ENCODE data around the gene CD55.

The CD55 gene

DNA sequence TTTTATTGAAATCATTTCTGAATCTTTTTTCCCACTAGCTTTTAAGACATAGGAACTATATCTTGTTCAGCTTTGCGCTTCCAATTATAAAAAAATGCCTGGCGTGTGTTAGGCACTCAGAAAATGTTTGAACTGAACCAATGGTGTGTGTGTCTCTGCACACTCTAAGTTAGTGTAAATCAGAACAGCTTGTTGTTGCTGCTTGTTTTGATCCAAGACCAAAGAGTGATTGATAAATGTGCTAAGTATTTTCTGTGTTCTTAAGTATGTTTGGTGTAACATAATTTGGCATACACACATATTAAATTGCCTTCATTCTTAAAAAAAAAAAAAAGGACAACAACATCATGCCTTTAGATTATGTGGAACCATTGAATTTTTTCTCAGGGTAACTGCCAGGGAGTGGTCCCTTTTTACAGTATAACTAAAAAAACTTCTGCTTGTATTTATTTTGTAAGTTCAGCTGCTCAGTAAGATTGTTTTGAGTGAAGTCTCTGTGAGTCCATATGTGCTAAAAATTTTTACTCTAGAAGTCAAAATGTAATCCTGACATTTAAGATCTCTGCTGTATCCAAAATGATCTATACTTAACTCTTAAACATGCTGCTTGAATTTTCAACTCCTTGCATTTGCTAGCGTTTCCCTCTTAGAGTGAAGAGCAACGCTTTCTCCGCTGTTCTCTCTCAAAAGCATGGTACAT is 8.7 kb downstream of the CD55 start:
- DNase-seq (ENCODE audit: low spot score): no peak

DNA sequence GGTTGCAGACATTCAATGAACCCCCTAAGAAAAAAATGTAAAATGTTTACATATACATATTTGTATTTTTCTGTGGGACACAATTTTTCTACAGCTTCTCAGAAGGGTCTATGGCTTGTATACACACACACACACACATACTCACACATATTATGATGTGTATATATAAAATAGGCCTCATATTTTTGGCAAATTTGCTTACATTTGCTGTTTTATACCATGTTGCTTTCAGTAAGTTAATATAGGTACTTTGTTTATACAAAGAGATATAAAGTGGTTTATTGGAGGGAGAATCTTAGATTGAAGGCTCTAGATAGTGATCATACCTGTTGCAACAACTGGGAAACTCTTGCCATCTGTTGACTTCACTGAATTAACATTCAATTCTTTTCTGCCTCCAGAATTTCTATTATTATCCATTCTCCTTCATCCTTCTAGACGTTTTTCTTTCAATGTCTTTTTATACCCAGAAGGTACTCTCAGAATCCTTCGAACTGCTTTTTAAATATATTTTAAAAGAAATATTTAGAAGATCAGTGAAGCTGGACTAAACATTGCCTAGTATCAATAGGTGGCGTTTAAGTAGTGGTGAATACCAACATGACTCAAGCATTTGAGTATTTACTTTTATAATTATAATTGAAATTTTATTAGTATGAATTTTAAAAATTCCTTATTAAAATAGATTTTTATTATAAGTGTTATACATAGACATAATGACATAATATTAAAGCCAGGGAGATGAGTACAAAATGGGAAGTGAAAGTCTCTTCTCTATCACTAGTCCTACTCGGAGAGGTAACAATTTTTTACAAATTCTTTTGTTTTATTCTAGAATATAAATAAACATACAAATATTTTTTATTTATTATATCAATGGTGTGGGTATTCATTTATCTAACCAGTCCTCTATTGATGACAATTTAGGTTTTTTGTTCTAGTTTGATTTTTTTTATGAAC is 10.2 kb downstream of the CD55 start:
- no peak for DNase-seq (ENCODE audit: low spot score)

DNA sequence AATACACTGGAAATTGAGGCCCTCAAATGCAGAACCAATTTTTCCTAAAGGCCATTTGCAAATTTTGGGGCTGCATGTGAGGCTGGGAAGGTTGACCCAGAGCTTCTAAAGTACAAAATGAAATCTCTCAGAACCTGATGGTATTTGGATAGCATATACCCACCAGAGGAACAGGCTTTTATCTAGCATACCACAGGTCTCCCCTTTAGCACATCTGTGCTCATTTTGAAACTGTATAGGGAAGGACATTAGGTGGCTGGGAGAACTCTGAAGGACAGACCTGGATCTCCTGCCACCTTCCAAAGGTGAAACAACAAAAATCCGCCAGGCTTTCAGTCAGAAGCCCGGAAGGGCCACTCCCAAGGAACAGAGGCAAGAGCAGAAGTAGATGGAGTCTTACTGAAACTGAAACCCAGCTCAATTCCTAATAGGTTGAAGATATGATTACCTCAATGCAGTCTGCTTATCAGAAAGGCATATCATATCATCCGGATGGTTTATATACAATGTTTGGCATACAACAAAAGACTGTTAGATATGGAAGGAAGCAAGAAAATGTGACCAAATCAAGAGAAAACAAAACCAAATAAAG is 11.6 kb downstream of the CD55 start:
- no peak for DNase-seq (ENCODE audit: low spot score)

DNA sequence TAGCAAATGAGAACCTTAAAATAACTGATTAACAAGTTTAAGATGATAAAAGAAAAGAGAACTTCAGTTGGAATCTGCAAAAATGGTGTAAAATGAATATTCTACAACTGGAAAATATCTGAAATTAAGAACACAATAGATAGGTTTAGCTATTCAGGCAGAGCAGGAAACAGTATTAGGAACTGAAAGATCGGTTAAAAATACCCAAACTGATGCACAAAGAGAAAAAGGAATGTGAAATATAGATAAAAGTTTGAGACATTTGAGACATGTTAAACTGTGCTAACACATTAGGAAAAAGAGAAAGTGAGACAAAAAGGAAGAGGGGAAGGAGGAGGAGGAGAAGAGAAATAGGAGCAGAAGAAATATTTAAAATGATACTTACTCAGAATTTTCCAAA is 12.1 kb downstream of the CD55 start:
- DNase-seq (ENCODE audit: low spot score): no peak

DNA sequence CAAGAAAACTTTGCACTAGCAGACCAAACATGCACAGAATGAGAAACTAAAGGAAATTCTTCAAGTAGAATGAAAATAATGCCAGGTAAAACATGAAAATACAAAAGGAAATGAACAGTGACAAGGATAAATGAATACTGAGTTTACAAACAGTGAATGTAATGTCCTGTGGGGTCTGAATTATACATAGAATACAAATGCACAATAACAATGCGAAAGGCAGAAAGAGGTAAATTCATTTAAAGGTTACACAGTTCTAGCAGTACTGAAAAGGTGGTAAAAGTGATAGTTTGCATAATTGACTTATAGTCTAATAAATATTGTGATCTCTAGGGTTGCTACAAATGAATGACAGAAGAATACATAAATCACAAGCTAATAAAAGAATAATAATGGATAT is 12.9 kb downstream of the CD55 start:
- no peak for DNase-seq (ENCODE audit: low spot score)

DNA sequence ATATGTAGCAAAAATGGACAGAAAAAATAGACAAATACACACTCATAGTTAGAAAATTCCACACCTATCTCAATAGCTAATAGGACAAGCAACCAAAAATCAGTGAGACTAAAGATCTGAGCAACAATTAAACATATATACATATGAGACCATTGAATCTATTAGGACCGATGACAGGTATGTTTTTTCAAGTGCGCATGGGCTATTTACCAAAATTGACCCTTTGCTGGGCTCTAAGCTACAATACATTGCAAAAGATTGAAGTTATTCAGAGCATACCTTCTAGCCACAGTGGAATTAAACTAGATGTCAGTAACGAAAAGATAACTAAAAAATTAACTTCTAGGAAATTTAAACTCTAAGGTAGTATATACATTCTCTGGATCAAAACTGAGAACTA is 13.7 kb downstream of the CD55 start:
- no peak for DNase-seq (ENCODE audit: low spot score)

DNA sequence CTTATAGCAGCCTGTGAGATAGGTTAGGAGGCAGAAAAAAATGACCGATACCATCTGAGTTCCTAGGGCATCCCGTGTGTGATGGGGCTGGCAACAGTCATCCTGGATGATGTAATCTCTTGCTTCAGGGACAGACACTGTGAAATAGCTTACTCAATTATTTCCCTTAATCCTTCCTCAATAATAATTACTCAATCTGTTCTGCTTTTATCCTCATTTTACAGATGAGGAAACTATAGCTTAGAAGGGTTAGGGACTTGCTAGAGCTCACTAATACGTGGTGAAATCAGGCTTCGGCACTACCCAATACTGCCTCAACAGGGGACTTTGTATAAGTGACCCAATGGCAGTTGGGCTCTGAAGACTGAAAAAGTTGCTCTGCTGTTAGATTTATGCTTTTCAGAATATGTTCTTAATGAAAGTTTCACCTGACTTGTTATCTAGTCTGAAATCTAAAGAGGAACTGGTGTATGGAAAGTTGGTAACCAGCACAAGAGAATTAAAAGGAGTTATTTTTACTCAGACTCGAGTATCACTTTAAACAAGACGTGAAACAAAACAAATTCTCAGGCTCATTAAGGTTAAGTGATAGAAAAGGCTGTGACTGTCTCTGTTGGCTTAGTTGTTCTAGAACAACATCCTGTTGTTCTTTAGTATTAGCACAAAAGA is 14.4 kb downstream of the CD55 start:
- DNase-seq (ENCODE audit: low spot score): no peak

DNA sequence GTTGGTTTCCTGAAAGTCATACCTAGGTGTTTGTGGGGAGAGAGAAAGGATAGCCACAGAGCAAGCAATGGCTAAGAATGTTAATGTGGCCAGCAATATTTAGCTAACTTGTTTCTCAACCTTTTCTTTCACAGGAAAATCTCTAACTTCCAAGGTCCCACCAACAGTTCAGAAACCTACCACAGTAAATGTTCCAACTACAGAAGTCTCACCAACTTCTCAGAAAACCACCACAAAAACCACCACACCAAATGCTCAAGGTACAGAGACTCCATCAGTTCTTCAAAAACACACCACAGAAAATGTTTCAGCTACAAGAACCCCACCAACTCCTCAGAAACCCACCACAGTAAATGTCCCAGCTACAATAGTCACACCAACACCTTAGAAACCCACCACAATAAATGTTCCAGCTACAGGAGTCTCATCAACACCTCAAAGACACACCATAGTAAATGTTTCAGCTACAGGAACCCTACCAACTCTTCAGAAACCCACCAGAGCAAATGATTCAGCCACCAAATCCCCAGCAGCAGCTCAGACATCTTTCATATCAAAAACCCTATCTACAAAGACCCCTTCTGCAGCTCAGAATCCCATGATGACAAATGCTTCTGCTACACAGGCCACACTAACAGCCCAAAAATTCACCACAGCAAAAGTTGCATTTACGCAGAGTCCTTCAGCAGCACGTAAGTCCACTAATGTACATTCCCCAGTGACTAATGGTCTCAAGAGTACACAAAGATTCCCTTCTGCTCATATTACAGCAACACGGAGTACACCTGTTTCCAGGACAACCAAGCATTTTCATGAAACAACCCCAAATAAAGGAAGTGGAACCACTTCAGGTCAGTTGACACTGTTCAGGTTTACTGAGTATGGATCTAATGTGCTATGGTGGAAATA is 15.3 kb downstream of the CD55 start:
- no peak for DNase-seq (ENCODE audit: low spot score)

DNA sequence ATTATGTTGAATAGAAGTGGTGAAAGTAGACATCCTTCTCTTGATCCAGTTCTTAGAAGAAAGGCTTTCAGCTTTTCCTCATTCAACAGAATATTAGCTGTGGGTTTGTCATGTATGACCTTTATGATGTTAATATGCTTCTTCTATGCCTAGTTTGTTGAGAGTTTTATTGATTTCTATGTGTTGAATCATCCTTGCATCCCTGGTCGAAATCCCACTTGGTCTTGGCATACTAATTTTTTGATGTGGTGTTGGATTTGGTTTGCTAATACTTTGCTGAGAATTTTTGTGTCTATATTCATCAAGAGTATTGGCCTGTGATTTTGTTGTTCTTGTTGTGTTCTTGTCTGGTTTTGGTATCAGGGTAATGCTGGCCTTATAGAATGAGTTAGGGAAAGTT is 20.9 kb downstream of the CD55 start:
- no peak for DNase-seq (ENCODE audit: low spot score)

DNA sequence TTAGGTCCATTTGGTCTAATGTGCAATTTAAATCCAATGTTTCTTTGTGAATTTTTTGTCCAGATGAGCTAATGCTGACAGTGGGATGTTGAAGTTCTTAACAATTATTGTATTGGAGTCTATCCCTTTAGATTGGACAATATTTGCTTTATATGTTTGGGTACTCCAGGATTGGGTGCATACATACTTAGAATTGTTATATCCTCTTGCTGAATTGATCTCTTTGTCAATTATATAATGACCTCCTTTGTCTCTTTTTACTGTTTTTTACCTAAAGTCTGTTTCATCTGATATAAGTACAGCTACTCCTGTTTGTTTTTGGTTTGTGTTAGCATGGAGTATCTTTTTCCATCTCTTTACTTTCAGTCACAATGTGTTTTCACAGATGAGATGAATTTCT is 22.2 kb downstream of the CD55 start:
- DNase-seq (ENCODE audit: low spot score): no peak

DNA sequence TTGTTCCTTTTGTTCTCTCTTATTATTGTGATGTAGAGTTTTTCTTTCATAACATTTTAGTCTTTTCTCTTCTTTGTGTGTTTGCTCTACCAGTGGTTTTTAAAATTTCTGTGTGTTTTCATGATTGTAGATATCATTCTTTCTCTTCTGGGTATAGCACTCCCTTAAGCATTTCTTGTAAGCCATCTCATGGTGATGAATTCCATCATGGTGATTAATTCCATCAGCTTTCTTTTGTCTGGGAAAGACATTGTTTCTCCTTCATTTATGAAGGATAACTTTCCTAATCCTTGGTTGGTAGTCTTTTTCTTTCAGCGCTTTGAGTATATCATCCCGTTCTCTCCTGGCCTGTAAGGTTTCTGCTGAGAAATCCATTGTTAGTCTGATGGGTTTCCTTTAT is 22.7 kb downstream of the CD55 start:
- DNase-seq (ENCODE audit: low spot score): no peak

DNA sequence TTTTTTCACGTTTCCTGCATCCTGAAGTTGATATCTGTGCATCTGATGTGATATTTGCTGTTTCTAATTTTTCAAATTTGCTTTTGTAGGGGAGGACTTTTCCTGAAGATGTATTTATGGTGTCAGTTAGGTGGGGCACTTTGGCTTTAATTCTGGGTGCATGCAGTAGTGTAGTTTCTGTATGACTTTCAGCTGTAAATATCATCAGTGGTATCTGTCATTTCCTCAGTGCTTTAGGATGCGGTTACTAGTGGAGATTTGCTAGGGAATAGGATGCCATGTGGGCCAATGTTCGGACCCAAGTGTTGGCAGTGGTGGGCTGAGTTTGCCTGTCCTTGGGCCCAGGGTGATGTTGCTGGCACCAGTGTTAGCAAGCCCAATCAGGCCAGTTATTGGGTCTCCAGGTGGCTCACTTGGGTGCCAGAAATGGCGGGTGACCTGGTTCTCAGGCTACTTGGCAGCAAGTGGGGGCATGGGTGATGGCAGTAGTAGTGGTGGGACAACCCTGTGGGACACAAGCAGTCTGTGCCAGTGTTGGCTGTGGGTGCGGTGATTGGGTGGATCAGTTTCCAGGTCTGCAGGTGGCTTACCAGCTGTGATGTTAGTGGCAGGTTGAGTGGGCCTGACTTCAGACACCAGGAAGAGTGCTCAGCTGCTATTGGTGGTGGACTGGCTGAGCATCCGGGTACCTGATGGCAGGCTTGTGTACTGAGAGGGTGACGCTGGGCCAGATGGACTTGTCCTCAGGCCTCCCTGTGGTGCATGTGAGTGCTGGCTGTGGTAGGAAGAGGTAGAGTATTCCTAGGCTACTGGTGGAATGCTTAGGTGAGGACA is 24.4 kb downstream of the CD55 start:
- DNase-seq (ENCODE audit: low spot score): no peak

DNA sequence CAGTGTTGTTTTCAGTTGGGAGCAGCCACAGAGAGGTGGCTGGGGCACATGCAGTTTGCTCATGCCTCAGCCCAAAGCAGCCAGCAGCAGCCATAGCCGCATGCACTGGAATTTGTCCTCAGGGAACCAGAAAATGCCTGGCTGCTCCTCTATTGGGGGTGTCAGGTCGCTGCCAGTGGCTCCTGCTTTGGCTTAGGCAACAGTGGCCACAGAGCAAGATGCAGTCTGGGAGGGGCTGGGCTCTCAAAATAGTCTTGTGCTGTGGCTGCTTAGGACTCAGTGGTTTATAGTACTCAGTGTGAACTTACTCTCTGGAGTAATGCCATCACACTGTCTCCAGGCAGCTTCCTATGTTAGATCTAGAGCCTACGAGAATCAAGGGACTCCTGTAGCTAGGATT is 25.0 kb downstream of the CD55 start:
- no peak for DNase-seq (ENCODE audit: low spot score)

DNA sequence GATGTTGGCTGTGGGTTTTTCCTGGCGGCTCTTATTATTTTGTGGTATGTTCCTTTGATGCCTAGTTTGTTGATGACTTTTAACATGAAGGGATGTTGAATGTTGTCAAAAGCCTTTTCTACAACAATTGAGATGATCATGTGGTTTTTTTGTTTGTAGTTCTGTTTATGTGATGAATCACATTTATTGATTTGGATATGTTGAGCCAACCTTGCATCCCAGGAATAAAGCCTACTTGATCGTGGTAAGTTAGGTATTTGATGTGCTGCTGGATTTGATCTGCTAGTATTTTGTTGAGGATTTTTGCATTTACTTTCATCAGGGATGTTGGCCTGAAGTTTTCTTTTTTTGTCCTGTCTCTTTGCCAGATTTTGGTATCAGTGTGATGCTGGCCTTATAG is 28.5 kb downstream of the CD55 start:
- DNase-seq (ENCODE audit: low spot score): no peak

DNA sequence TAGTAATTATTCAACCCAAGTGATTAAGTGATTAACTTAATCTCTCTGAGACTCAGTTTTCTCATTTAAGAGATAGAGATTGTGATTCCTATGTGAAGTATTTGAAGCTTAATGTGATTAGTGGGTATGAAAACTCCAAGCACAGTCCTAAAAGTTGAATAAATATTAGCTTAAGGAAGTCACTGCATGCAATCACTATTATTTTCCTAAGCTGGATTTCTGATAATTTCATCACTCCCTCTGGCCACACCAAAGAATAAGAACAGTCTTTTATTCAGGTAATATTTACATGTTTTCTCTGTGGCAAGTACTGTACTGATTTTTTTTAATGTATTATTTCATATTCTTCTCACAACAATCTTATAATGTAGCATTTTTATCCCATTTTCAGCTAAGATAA is 31.1 kb downstream of the CD55 start:
- DNase-seq (ENCODE audit: low spot score): no peak

DNA sequence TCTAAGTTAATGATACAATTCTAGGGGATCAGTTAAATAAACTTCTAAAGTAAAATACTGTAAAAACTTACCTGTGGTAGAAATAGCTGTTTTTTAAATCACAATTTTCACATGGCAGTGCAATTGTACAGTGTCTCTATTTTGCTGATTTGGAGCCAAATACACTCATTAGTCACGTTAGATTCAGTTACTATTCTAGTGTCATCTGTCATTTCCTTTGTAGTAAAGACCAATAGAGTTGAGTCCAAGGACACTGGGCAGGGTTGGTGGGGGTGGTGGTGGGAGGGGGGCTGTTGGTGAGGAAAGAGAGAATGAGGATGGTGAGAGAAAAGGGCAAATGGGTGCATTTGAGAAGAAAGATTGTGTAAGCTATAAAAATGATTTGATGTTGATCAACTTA is 33.6 kb downstream of the CD55 start:
- no peak for DNase-seq (ENCODE audit: low spot score)

DNA sequence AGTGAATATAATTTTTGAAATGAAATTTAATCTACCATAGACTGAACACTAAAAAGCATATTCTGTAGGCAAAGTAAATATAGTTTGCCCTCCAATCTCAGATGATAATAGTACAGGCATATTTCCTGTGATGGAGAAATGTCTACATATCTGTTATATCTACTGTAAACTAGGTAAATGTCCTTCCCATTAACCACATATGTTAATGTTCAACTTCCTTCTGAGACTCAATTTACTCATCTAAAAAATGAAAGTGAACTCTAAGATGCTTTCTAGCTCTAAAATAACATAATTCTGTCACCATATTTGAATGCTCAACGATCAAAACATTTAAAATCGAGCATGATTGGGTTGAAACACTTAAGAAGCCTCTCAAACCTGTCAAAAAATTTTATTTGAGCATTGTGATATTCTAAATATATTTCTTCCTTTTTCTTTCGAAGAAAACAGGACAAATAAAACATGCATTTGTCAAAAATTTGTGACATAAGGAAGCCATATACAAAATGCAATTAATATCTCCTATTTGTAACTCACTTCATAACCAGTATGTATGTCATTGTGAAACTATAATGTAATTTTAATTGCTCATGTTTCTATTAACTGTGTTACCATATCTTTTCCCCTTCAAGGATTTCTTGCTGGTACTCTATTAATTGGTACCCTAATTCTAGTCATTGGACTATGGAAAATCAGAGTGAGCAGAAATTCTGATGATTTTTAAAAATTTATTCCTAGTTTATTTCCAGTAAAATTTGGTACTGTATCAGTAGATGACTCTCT is 34.2 kb downstream of the CD55 start:
- DNase-seq (ENCODE audit: low spot score): no peak

DNA sequence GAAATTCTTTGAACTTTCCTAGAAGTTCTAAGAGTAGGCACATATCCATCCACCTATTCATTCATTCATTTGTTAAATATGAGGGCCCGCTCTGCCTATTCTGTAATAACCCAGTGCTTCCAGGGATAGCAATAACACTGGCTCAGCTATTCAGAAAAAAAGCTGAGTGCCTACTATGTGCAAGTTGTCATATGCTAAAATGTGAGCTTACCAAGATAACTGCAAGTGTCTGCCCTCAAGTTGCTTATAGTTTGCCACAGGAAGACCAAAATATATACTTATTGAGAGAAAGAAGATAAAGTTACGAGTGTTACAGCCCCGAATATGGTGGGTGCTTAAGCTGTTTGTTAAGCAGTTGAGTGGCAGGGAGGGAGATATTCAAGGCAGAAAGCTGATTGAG is 39.6 kb downstream of the CD55 start:
- no peak for DNase-seq (ENCODE audit: low spot score)

DNA sequence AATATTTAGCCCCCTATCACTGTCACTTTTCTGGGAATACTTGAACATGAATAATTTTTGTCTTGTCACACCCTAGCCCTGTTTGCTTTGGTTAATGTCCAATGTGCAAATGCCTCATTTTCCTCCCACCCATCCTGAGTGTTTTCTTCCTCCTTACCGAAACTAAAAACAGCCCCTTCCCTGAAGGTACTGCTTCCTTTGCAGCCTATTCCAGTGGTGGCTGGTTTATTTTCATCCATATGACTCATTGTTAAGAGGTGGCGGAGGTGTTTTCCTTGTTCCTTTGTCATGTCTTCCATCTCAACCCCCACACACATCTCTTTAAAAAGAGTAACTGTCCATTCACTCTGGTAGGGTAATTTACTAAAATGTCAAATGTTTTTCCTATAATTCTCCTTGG is 40.4 kb downstream of the CD55 start:
- no peak for DNase-seq (ENCODE audit: low spot score)

Data from iPS-NIHi11 (cell line).